Kidney (tissue), 22 donors: Measurements from ENCODE around the gene RAD17. TPM values are rescaled to one million over a fixed set of nuclear protein-coding genes. Genes with fewer than 3 reads are reported as not detected.

Experiments
- DNase-seq, 5 donors: peaks; one replicate each; pipeline ENCODE4 v3.0.0-alpha.2; 2013 to 2020
- FAIRE-seq: peaks from 2 replicates; lab custom pipeline; 2012; peaks lifted over from hg19 to GRCh38; lab: Jason Lieb, UNC
- H3K27ac ChIP-seq, 2 donors: one replicate each; pipeline ENCODE4 v1.7.0; 2013; ENCODE audit warnings: low read depth in 2 of 2, low read length in 2 of 2, inconsistent platforms in 1 of 2
- H3K27me3 ChIP-seq: one replicate; pipeline ENCODE4 v1.7.1; 2013; ENCODE audit warnings: low read length, inconsistent platforms; ENCODE audit not compliant: control insufficient read depth, insufficient read depth
- H3K36me3 ChIP-seq, 3 donors: one replicate each; pipeline versions ENCODE4 v1.7.0 to v1.7.1; 2013; ENCODE audit warnings: low read length in 3 of 3, control low read depth in 1 of 3, inconsistent platforms in 1 of 3; ENCODE audit not compliant: insufficient read depth in 3 of 3, control insufficient read depth in 2 of 3
- H3K4me1 ChIP-seq, 3 donors: one replicate each; pipeline versions ENCODE4 v1.7.0 to v1.7.1; 2013; ENCODE audit warnings: low read length in 3 of 3, inconsistent platforms in 1 of 3, low read depth in 1 of 3; ENCODE audit not compliant: control insufficient read depth in 2 of 3, insufficient read depth in 2 of 3
- H3K4me3 ChIP-seq, 3 donors: one replicate each; pipeline versions ENCODE4 v1.7.0 to v1.8.1; 2013; ENCODE audit warnings: low read length in 3 of 3, control low read depth in 1 of 3, inconsistent platforms in 1 of 3
- H3K9ac ChIP-seq, 3 donors: one replicate each; pipeline versions ENCODE4 v1.7.0 to v1.7.1; 2013; ENCODE audit warnings: low read length in 3 of 3, control low read depth in 1 of 3, inconsistent platforms in 1 of 3
- H3K9me3 ChIP-seq, 3 donors: one replicate each; pipeline versions ENCODE4 v1.7.0 to v1.7.1; 2013; ENCODE audit warnings: low read length in 3 of 3, control low read depth in 1 of 3, inconsistent platforms in 1 of 3; ENCODE audit not compliant: control insufficient read depth in 2 of 3, insufficient read depth in 1 of 3
- CTCF ChIP-seq: IDR thresholded peaks from 3 replicates; pipeline ENCODE4 v1.5.1; 2012; ENCODE audit warnings: mild to moderate bottlenecking, moderate library complexity, borderline replicate concordance; ENCODE audit not compliant: insufficient read depth; ENCODE audit errors: extremely low read depth
- intact Hi-C: fragments of 100-400 bp; cut with DNase I; formaldehyde crosslinking; loops from one replicate; pipeline ENCODE4 v1.11.1; 2022
- long read RNA-seq, 10 donors: library from polyadenylated mRNA in 1 of 10; unstranded in 1 of 10; transcript quantifications; one replicate each; pipeline ENCODE4 v2.0.0 and lab custom pipeline, GENCODE V29; 2021 to 2026
- polyA plus RNA-seq: library from polyadenylated mRNA; stranded (reverse); fragments of 350-450 nt; fragmentation: Illumina TruSeq; extraction: RNeasy Lipid Tissue Mini Kit (QIAGEN cat#74804); gene quantifications from one replicate; pipeline ENCODE4 v1.2.3, GENCODE V29; 2014; ENCODE audit warnings: low read depth, low replicate concordance; ENCODE audit not compliant: insufficient read depth
- total RNA-seq: library from RNA; stranded (reverse); fragmentation: NEBNext Ultra II Directional; extraction: Animal tissue kit (Norgen Biotek cat#: 25700); gene quantifications from one replicate; pipeline ENCODE4 v1.2.1, GENCODE V29; 2021
- donor health status: control.
- donor health status: control.
- donor health status: control.
- donor health status: control.
- donor health status: control.
- donor health status: DM: yes; HTN: yes; CAD: no.
- donor health status: Normal renal cell carcinoma (clear cell type).

The RAD17 gene, protein sequence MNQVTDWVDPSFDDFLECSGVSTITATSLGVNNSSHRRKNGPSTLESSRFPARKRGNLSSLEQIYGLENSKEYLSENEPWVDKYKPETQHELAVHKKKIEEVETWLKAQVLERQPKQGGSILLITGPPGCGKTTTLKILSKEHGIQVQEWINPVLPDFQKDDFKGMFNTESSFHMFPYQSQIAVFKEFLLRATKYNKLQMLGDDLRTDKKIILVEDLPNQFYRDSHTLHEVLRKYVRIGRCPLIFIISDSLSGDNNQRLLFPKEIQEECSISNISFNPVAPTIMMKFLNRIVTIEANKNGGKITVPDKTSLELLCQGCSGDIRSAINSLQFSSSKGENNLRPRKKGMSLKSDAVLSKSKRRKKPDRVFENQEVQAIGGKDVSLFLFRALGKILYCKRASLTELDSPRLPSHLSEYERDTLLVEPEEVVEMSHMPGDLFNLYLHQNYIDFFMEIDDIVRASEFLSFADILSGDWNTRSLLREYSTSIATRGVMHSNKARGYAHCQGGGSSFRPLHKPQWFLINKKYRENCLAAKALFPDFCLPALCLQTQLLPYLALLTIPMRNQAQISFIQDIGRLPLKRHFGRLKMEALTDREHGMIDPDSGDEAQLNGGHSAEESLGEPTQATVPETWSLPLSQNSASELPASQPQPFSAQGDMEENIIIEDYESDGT
- 26.6 TPM for total RNA-seq
- 19.7 TPM for polyA plus RNA-seq
- long read RNA-seq, donor 1 = 0 reads
- long read RNA-seq, donor 2, partial matches to known transcripts = 0 of 3 reads
- long read RNA-seq, donor 2, other reads (novel, unspliced or antisense) = 0 of 3 reads
- long read RNA-seq, donor 3, partial matches to known transcripts = 5 of 9 reads
- long read RNA-seq, donor 3, other reads (novel, unspliced or antisense) = 0 of 9 reads
- long read RNA-seq, donor 4, partial matches to known transcripts = 37 of 134 reads
- long read RNA-seq, donor 4, other reads (novel, unspliced or antisense) = 94 of 134 reads
- long read RNA-seq, donor 5 = 0 reads
- long read RNA-seq, donor 6 = 0 reads
- long read RNA-seq, donor 7, transcript RAD17-204 (18 exons, 2,943 nt) = major isoform, 5 of 14 reads
- long read RNA-seq, donor 7, partial matches to known transcripts = 3 of 14 reads
- long read RNA-seq, donor 7, other reads (novel, unspliced or antisense) = 0 of 14 reads
- long read RNA-seq, donor 8, partial matches to known transcripts = 0 of 2 reads
- long read RNA-seq, donor 8, other reads (novel, unspliced or antisense) = 0 of 2 reads
- long read RNA-seq, donor 9 = 0 reads
- long read RNA-seq, donor 10, partial matches to known transcripts = 0 of 1 reads
- long read RNA-seq, donor 10, other reads (novel, unspliced or antisense) = 0 of 1 reads

GRCh38 chr5:69369340-69370121 lies at the start of gene RAD17, which contains the start of the genes AK6 and TAF9:
Gene RAD17 (plus strand): TSS chr5:69369818. CDS start chr5:69372209, 2,391 bp downstream.
Gene AK6 (minus strand): TSS chr5:69369520. CDS start chr5:69369490, 30 bp downstream.
Gene TAF9 (minus strand): TSS chr5:69369520. CDS start chr5:69365737, 3,783 bp downstream.
- H3K36me3 ChIP-seq = peaks cover 6 to 8% (median 8%) of the 10 kb centered on the region in 3 donors
- peak within 1 kb of the TSS; percentile 85 to 97 (median 97) for H3K4me3 ChIP-seq
- H3K4me1 ChIP-seq = peaks cover 0 to 10% (median 4%) of the 10 kb centered on the region in 3 donors
- H3K27me3 ChIP-seq = no peaks in the 10 kb centered on the region
- no peaks in the 10 kb centered on the region for H3K9me3 ChIP-seq
- intact Hi-C loops = no loop called here
- H3K9ac ChIP-seq = peak within 1 kb of the TSS; percentile 94
- H3K27ac ChIP-seq = peak within 1 kb of the TSS; percentile 98 to 100
- no peak for TF ChIP-seq CTCF
- peak; percentile 94 to 97 (median 96) for DNase-seq
- no peak for FAIRE-seq

GRCh38 chr5:69326365-69326764 lies 43.3 kb upstream of the RAD17 start:
- intact Hi-C loops = no loop called here
- no peak for FAIRE-seq
- no peak for TF ChIP-seq CTCF

More at GRCh38 chr5:69326365-69326764, 43.3 kb upstream of the RAD17 start:
- no peaks in the 10 kb centered on the region for H3K9me3 ChIP-seq
- no peaks in the 10 kb centered on the region for H3K4me1 ChIP-seq
- H3K27me3 ChIP-seq = no peaks in the 10 kb centered on the region
- DNase-seq = no peak
- H3K27ac ChIP-seq = no peak overlapping the region
- no peak overlapping the region for H3K9ac ChIP-seq
- no peak overlapping the region for H3K4me3 ChIP-seq
- no peaks in the 10 kb centered on the region for H3K36me3 ChIP-seq
